GM18909 (cell line): ENCODE measurements around the gene KIRREL2.
"Not testable (repeated sequence)": the region's sequence is repeated elsewhere in the genome, so short reads cannot be mapped to it uniquely, and the experiment has no call there.

ENCODE experiments used
- ATAC-seq: cut with Tn5 transposase; IDR thresholded peaks from one replicate; pipeline ENCODE4 v1.9.1; 2021; ENCODE audit warnings: mild to moderate bottlenecking; ENCODE audit not compliant: unreplicated experiment, poor library complexity

Gene KIRREL2

GRCh38 chr19:35895911-35896642, 39.4 kb downstream of the KIRREL2 start:
- no peak for ATAC-seq

DNA sequence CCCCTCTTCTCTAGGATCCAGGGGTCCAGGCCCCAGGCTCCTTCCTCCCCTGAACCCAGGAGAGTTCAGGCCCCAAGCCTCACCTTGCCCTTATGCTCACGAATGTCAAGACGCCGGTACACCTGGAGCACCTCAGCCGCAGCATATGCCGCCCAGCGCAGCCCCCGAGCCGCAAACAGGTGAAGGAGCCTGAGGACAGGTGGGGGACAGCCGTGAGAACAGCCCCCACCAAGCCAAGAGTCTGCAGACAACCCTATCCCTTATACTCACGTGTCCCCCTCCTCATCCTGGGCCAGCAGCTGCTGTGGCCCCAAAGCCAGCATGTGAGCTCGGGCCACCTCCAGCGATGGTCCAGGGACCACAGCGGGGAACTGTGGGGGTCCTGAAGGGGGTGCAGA, 39.9 kb downstream of the KIRREL2 start:
- no peak for ATAC-seq

GRCh38 chr19:35897706-35898451, 41.2 kb downstream of the KIRREL2 start:
- ATAC-seq: no peak

GRCh38 chr19:35898499-35898809, 41.7 kb downstream of the KIRREL2 start:
- no peak for ATAC-seq

DNA sequence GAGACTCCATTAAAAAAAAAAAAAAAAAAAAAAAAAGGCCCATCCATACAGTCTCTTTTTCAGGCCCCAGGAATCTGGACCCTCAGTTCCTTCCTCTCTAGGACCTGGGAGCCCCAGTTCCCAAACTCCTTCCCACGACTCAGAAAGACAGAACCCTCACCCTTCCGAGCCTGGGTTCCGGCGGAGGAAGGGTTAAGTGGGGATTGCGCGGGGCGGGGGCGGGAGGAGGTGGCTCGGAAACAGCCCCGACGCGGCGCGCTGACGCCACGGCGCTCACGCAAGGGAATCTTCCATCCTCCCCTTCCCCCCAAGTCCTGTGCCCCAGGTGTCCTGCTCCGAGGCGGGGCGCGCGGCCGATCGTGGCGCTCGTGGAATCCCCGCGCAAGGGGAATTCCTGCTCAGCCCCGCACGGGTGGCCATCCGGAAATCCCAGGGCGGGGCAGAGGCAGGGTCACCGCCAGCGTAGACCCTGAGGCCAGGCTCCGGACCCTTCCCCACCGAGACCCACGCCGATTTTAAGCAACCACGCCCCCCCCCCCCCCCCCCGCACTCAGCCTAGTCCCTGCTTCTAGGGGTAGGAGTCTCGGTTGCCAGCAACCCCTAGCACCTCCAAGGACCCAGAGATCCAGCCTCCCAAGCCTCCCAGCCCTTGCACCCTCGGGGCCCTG, 43.0 kb downstream of the KIRREL2 start:
- peak; percentile 43 for ATAC-seq

- ATAC-seq: no peak
Measured at GRCh38 chr19:35901055-35901644, 44.4 kb downstream of the KIRREL2 start.

DNA sequence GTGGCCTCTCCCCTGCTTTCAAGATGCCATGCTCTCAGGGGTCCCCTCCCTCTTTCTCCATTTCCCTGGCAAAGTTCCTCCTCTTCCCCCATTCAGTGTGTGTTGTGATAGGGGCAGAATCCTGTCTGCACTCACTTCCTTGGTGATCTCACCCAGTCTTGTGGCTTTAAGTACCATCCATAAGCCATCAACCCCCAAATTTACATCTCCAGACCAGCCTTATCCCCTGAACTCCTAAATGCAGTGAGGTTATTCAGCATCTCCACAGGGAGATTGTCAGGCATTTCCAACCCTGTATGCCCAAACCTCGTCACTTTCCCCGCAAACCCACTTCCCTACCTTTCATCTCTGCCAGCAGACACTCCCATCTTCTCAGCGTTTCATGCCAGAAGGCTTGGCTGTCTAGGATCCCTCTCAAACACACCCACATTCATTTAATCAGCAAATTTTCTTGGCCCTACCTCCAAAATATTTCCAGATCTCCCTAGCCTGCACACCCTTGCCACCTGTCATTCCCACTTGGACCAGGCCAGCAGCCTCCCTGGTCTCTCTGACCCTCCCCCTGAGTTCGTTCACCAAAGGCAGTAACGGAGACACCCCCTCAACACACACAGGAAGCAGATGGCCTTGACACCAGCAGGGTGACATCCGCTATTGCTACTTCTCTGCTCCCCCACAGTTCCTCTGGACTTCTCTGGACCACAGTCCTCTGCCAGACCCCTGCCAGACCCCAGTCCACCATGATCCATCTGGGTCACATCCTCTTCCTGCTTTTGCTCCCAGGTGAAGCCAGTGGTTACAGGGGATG, 45.3 kb downstream of the KIRREL2 start, which contains the start of gene HCST:
TSS of gene HCST (plus strand) at position 676 of the 808 bp plus-strand sequence. CDS start at position 741, 65 bp downstream.
- no peak for ATAC-seq

DNA sequence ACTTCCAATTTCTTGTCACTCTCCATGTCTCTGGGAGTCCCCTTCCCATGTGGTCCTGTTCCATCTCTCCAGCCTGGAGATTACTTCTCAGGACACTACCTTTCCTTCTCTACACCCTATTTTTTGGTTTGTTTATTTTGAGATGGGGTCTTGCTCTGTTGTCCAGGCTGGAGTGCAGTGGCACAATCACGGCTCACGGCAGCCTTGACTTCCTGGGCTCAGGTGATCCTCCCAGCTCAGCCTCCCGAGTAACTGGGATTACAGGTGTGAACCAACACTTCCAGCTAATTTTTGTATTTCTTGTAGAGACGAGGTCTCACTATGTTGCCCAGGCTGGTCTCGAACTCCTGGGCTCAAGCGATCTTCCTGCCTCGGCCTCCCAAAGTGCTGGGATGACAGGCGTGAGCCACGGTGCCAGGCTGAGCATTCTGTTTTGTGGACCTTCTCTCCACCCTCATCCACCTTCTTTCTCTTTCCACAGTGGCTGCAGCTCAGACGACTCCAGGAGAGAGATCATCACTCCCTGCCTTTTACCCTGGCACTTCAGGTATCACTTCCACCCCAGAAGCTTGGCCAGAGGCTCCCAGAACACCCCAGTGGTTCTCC, 46.3 kb downstream of the KIRREL2 start:
- ATAC-seq: no peak

GRCh38 chr19:35903550-35904179, 47.0 kb downstream of the KIRREL2 start:
- ATAC-seq: peak; percentile 52

DNA sequence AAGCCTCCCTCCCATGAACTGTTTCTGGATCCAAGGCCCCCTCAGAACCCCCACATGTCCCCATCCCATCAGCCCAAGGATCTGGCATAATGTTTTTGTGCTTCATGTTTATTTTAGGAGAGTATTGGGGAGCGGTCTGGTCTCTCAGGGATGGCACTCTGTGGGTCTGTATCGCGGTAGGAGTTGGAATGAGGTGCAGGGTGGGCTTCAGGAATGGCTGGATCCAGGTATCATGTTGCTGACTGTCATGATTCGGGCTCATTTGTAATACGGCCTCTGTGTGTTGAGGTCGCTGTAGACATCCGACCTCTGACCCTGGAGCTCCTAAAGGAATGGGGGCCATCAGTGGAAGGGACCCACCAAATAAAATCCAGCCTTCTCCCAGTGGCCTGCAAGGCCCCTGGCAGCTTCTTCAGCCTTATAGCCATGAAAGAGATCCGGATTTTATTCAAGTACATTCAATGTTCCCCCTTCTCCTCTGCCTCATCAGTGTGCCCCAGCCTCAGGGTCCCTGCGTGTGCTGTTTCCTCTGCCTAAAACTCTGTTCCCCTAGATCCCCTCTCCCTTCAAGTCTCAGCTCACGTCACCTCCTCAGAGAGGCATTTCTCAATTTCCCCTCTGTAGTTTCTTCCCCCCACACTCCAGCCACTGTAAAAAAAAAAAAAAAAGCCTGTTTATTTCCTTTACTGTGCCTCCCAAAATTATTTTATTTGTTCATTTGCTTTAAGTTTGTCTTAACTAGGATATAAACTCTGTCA, 47.8 kb downstream of the KIRREL2 start:
- ATAC-seq: no peak

- ATAC-seq: no peak
Measured at GRCh38 chr19:35905178-35905727, 48.5 kb downstream of the KIRREL2 start.

DNA sequence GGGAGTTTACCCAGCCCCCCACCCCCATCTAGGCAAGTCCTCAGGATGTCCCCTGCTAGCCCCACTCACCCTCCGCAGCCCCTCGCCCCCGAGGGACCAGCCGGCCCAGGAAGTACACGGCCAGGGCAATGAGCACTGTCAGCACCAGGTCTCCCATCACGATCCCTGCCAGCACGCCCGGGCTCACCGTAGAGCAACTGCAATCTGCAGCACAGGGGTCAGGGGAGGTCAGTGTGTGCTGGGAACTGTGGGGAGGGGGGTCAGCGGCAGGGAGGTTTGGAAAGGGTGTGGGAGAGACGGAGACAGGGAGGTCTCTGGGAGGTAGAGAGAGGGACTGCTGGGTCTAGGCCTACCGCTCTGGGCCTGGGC, 50.6 kb downstream of the KIRREL2 start:
- ATAC-seq: no peak

DNA sequence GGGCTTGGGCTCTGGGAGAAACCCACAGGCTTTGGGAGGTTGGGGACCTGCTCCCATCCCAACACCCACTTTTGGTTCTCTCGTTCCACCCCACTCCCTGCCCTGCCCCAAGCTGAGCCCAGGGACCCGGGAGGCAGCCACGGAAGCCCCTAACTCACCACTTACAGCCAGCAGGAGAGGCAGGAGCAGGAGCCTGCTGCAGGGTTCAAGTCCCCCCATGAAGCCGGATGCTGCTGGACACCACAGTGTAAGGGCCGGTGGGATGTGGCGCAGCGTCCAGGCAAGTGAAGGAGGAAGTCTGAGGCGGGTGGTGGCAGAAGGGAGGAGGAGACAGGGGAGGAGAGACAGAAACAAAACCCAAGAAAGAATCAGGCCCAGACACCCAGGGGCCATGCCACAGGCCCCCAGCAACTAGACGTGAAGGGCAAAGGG, 51.3 kb downstream of the KIRREL2 start, which contains the start of gene TYROBP:
TSS of gene TYROBP (minus strand) at position 286 of the 432 bp plus-strand sequence. CDS start at position 219, 67 bp downstream.
- ATAC-seq: no peak

DNA sequence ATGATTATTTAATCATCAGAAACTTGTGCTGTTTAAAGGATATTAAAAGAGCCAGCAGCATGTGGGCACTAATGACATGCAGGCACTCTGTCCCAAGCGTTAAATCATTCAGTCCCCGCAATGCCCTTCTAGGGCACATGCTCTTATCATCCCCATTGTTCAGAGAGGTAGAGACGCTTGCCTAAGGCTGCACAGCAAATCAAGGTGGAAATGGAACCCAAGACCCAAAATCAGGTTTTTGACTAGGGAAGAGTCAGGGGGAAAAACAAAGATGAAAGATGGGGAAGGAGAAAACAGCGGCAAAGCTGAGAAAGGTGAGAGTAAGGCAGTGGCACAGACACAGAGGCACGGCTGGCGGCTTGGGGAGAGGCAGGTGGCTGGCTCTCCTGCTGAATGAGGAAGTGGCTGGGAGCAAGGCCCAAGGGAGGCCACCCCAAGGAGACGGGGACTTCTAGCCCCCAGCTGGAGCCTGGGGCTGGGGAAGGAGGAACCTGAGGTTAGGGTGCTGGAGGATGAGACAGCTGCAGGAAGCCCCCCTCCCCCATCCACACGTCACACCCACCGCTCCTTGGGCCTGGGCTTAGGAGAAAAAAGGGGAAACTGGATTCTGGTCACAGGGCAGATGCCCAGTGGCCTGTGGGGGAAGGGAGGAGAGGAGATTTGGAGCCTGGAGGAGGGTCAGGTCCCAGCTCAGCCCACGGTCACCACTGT, 52.4 kb downstream of the KIRREL2 start:
- no peak for ATAC-seq

GRCh38 chr19:35909684-35910035, 52.9 kb downstream of the KIRREL2 start:
- ATAC-seq: no peak

DNA sequence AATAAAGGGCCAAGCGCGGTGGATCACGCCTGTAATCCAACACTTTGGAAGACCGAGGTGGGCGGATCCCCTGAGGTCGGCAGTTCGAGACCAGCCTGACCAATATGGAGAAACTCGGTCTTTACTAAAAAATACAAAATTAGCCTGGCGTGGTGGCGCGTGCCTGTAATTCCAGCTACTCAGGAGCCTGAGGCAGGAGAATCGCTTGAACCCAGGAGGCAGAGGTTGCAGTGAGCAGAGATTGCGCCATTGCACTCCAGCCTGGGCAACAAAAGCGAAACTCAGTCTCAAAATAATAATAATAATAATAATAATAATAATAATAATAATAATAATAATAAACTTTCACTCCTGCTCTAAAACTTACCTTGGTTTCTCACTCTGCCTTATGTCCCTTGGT, 53.6 kb downstream of the KIRREL2 start:
- not testable (repeated sequence) for ATAC-seq

DNA sequence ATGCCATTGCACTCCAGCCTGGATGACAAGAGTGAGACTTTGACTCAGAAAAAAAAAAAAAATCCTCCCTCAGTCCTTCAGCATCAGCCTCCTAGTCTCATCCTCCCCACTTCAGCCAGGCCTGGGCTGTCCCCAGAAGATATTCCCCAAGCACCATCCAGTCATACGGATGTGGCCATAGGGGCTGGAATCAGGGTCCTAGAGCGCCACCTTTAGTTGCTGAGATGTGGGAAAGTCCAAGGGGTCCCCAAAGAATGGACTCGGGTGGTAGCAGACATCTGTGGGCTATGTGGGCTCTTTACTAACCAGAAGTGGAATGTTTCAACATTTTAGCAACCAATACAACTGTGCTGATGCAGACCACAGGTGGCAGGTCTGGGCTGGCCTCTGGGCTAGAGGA, 54.5 kb downstream of the KIRREL2 start:
- ATAC-seq: no peak

DNA sequence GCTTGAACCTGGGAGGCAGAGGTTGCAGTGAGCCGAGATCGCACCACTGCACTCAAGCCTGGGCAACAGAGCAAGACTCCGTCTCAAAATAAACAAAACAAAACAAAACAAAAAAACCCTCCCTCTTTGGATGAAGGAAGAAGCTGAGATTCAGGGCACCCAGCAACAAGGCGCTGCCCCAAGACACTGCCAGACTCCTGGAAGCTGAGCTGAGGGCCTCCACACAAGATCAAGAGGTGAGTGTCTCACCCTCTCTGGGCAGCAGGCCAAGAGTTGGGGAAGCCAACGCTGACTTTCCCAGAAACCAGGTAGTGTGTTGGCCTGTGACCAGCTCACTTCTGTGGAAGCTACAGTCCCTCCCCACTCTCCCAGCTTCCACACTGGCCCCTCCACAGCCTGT, 55.1 kb downstream of the KIRREL2 start:
- ATAC-seq: no peak
